Esophagus muscularis mucosa (tissue), 4 donors: ENCODE measurements around the gene DLX4.

Experiments used
- CTCF ChIP-seq, 3 experiments: fragments of 200-600 bp in 2 of 3; fragments of 450-650 bp in 1 of 3; sonication (generic) in 2 of 3; IDR thresholded peaks; one replicate each; pipeline ENCODE4 v1.5.1; 2017 to 2019; ENCODE audit warnings: antibody characterized with exemption in 3 of 3, mild to moderate bottlenecking in 2 of 3, moderate library complexity in 1 of 3
- EP300 ChIP-seq: sonication (generic); formaldehyde crosslinking; IDR thresholded peaks from one replicate; pipeline ENCODE4 v1.6.1; 2017; ENCODE audit warnings: antibody characterized with exemption
- POLR2A ChIP-seq: fragments of 450-650 bp; IDR thresholded peaks from one replicate; pipeline ENCODE4 v1.6.1; 2017; ENCODE audit warnings: antibody characterized with exemption, moderate library complexity, mild to moderate bottlenecking, low read depth
- POLR2AphosphoS5 ChIP-seq, 2 donors: sonication (generic); formaldehyde crosslinking; IDR thresholded peaks; one replicate each; pipeline ENCODE4 v1.6.1; 2017; ENCODE audit warnings: antibody characterized with exemption in 2 of 2

DNA sequence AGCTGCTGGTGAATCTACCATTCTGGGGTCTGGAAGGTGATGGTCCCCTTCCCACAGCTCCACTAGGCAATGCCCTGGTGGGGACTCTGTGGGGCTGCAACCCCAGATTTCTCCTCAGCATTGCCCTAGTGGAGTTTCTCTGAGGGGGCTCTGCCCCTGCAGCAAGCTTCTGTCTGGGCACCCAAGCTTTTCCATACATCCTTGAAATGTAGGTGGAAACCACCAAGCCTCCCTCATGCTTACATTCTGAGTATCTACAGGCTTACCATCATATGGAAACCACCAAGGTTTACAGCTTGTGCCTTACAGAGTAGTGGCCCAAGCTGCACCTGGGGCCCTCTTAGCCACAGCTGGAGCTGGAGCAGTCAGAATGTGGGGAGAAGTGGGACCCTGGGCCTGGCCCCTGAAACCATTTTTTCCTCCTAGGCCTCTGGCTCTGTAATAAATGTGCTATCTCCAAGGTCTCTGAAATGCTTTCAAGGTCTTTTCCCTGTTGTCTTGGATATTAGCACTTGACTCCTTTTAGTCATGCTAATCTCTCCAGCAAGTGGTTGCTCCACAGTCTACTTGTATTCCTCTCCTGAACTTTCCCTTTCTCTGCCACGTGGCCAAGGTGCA is 45.6 kb downstream of the DLX4 start:
- no peak for TF ChIP-seq POLR2AphosphoS5 (IDR thresholded peaks at IDR 0.05)
- no peak for TF ChIP-seq CTCF (IDR thresholded peaks at IDR 0.05)
- no peak for TF ChIP-seq POLR2A
- no peak for TF ChIP-seq EP300
